ENCODE measurements around the gene BMPER.

BMPER gene

DNA sequence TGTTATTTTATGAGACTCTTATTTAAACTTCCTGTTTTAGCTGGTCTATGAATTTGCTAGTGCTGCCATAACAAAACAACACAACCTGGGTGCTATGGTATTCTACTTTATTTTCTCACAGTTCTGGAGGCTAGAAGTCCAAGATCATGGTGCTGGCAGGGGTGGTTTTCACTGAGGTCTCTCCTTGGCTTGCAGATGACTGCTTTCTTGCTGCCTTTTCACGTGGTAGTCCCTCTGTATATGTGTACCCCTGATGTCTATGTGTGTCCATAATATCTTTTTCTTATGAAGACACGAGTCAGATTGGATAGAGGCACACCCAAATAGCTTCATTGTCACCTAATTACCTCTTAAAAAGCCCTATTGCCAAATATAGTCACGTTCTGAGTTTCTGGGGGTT lies 270.5 kb downstream of the BMPER start:
- no peak for DNase-seq (ENCODE audit: low spot score)
- TF ChIP-seq, protein P1, sequence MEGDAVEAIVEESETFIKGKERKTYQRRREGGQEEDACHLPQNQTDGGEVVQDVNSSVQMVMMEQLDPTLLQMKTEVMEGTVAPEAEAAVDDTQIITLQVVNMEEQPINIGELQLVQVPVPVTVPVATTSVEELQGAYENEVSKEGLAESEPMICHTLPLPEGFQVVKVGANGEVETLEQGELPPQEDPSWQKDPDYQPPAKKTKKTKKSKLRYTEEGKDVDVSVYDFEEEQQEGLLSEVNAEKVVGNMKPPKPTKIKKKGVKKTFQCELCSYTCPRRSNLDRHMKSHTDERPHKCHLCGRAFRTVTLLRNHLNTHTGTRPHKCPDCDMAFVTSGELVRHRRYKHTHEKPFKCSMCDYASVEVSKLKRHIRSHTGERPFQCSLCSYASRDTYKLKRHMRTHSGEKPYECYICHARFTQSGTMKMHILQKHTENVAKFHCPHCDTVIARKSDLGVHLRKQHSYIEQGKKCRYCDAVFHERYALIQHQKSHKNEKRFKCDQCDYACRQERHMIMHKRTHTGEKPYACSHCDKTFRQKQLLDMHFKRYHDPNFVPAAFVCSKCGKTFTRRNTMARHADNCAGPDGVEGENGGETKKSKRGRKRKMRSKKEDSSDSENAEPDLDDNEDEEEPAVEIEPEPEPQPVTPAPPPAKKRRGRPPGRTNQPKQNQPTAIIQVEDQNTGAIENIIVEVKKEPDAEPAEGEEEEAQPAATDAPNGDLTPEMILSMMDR (IDR thresholded peaks at IDR 0.05; ENCODE audit: borderline replicate concordance, control extremely low read depth, extremely low read depth, insufficient read depth, missing control alignments) = no peak
- in situ Hi-C loops (cut with MboI; ENCODE audit: low sequenced_read_pairs, unreplicated experiment) = no loop called here

DNA sequence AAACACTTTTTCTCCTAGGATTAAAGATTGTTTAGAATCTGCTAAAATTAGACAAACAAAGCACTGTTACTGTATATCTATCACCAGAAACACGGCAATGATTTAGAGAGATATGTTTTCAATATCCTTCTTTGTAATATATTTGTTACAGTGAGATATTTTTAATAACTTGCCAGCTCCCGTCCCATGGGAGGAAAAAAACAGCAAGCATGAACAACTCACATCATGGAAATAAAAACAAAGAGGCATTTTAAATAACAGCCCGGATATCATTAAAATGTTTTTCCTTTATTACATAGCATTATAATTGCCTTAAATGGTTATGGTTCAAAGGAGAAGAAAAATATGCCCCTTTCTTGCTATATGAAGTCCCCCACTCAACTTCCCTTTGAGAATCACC lies 272.1 kb downstream of the BMPER start:
- DNase-seq (ENCODE audit: low spot score) = no peak
- in situ Hi-C loops (cut with MboI; ENCODE audit: low sequenced_read_pairs, unreplicated experiment) = no loop called here
- TF ChIP-seq, protein P1 (IDR thresholded peaks at IDR 0.05; ENCODE audit: borderline replicate concordance, control extremely low read depth, extremely low read depth, insufficient read depth, missing control alignments) = no peak

DNA sequence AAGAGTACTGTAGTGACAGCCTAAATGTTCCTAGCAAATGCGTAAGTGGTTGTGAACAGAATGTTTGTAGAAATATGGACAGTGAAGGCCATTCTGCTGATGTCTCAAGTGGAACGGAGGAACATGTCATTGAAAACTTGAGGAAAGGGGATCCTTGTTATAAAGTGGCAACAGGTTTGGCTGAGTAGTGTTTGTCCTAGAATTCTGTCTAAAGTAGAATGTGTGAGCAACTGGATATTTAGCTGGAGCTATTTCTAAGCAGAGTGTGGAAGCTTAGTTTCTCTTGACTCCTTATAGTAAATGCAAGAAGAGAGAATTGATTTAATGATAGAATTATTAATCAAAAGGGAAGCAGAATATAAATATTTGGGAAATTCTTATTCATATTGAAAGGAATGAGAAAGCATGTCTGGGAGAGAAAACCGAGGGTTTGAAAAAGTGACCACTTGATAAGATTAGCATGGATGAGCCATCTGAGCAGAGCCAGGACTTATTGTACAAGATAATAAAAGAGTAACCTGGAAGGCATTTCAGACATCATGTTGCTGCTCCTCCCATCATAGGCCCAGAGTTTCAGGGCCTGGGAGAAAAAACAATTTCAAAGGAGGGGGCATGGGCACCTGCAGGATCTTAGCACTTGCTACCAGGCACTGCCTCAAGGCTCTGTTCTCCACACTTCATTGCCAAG lies 276.1 kb downstream of the BMPER start:
- no peak for DNase-seq (ENCODE audit: low spot score)
- TF ChIP-seq, protein P1 (IDR thresholded peaks at IDR 0.05; ENCODE audit: borderline replicate concordance, control extremely low read depth, extremely low read depth, insufficient read depth, missing control alignments) = no peak
- in situ Hi-C loops (cut with MboI; ENCODE audit: low sequenced_read_pairs, unreplicated experiment) = no loop called here

DNA sequence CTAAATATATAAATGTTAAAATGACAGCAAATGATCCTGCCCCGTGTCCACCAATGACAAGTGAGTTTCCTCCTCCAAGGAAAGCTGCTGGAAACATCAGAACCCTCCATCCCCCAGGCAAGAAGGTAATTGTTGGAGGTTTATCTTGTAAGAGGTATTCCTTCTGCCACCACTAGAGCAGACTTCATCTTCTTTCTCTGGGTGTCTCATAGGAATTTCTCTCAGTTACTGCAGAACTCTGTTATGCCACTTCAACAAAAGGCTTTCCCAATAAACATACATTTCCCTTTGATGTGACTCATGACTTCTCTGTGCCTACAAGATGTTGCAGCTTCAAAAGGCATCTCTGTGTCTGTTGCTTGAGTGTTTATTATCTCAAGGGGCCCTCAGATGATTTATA lies 279.1 kb downstream of the BMPER start:
- no peak for DNase-seq (ENCODE audit: low spot score)
- TF ChIP-seq, protein P1 (IDR thresholded peaks at IDR 0.05; ENCODE audit: borderline replicate concordance, control extremely low read depth, extremely low read depth, insufficient read depth, missing control alignments) = no peak
- in situ Hi-C loops (cut with MboI; ENCODE audit: low sequenced_read_pairs, unreplicated experiment) = no loop called here

DNA sequence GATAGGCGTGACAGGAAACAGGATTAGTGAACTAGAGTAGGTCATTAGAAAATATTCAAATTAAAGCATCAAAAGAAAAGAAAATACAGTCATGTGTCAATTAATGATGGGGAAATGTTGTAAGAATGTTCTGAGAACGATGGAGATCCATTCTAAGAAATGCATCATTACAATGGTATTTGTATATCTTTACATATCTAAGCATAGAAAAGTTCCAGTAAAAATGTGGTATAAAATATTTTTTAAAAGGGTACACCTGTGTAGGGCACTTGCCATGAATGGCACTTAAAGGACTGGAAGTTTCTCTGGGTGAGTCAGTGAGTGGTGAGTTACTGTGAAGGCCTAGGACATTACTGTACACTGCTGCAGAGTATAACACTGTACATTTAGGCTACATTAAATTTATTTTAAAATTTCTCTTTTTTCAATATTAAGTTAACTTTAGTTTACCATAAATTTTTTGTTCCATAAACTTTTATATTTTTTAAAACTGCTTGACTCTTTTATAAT lies 282.5 kb downstream of the BMPER start:
- DNase-seq (ENCODE audit: low spot score) = no peak
- TF ChIP-seq, protein P1 (IDR thresholded peaks at IDR 0.05; ENCODE audit: borderline replicate concordance, control extremely low read depth, extremely low read depth, insufficient read depth, missing control alignments) = no peak
- in situ Hi-C loops (cut with MboI; ENCODE audit: low sequenced_read_pairs, unreplicated experiment) = no loop called here

DNA sequence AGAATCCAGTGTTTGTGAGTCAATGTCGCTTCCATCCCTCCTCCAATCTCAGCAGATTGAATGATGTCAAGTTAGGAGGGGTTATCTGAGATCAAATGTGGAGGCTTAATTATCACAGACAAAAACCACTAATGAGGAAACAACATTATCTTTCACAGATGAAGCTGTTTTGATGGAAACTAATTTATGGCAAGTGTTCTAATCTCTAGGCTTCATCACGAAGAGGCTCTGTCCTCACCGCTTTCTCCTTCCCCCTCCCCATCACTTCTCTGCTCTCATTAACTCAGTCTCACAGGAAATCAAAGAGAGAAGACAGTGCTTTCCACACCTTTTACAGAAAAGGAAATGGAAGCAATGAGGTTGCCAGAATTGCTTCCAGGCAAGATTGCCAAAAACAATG lies 283.7 kb downstream of the BMPER start:
- DNase-seq (ENCODE audit: low spot score) = no peak
- in situ Hi-C loops (cut with MboI; ENCODE audit: low sequenced_read_pairs, unreplicated experiment) = no loop called here
- TF ChIP-seq, protein P1 (IDR thresholded peaks at IDR 0.05; ENCODE audit: borderline replicate concordance, control extremely low read depth, extremely low read depth, insufficient read depth, missing control alignments) = no peak

Data from GM13976 (cell line).